Fibroblast of the aortic adventitia (primary cell): ENCODE results near the gene STK38. TPM values are rescaled to one million over a fixed set of nuclear protein-coding genes. Genes with fewer than 3 reads are reported as not detected.

Experiments used
- DNase-seq: peaks from one replicate; pipeline ENCODE4 v3.0.0-alpha.2; 2010; ENCODE audit warnings: low read depth
- H3K4me3 ChIP-seq: 2 replicates; pipeline ENCODE4 v1.5.1; 2011; ENCODE audit warnings: low read depth, mild to moderate bottlenecking, control low read depth, low read length, moderate library complexity
- CTCF ChIP-seq: IDR thresholded peaks from 2 replicates; pipeline ENCODE4 v1.5.1; 2011; ENCODE audit warnings: mild to moderate bottlenecking, low read length, control low read depth, inconsistent platforms; ENCODE audit not compliant: insufficient read depth
- total RNA-seq: library from RNA; depleted of rRNA; stranded (reverse); fragments of >200 nt; gene quantifications from 2 replicates; pipeline ENCODE4 v1.2.3, GENCODE V29; 2012; ENCODE audit warnings: low replicate concordance

Gene STK38
- total RNA-seq, 1 donor = 34.3 TPM

DNA sequence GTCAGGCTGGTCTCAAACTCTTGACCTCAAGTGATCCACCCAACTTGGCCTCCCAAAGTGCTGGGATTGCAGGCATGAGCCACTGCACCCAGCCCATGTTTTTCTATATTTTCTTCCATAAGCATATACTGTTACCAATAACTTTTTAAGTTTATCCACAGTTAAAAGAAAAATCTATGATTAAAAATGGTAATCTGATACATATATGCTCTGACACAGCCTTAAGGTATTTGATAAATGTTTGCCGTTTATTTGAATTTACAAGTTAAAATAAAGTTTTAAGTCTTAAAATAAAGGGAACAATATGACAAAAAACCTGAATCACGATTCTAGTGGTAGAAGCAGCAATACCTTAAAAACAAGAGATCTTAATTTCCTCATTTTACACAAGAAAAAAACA is 5.2 kb downstream of the STK38 start:
- no peak for DNase-seq
- TF ChIP-seq CTCF = no peak

GRCh38 chr6:36539814-36540568 is 7.3 kb downstream of the STK38 start:
- no peak overlapping the region for H3K4me3 ChIP-seq
- peak; percentile 19 for TF ChIP-seq CTCF
- no peak for DNase-seq

More for the DNA sequence above, 5.2 kb downstream of the STK38 start:
- no peak overlapping the region for H3K4me3 ChIP-seq

GRCh38 chr6:36536873-36537547 is 10.3 kb downstream of the STK38 start:
- H3K4me3 ChIP-seq = no peak overlapping the region
- TF ChIP-seq CTCF = no peak
- DNase-seq = no peak

GRCh38 chr6:36533321-36533720 is 14.0 kb downstream of the STK38 start:
- no peak for DNase-seq
- H3K4me3 ChIP-seq = no peak overlapping the region
- TF ChIP-seq CTCF = no peak

GRCh38 chr6:36526066-36526465 is 21.2 kb downstream of the STK38 start:
- no peak for TF ChIP-seq CTCF
- no peak for DNase-seq
- no peak overlapping the region for H3K4me3 ChIP-seq

DNA sequence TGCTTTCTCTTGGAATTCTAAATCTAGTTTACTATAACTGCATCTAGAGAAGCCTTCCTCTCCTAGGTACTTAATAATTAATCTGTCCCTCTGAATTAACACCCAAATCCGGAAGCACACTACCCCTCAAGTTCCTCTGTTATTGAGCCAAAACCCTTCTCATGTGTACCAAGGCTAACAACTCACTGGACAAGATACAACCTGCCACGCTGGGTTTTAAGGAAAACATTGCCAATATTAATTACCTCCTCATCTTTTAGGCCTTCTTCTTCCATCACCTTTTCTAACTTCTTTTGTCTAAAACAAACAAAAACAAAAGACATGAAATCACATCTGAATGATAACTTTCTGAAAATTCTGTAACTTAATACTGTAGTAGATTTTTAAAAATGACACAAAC is 21.9 kb downstream of the STK38 start:
- no peak overlapping the region for H3K4me3 ChIP-seq
- no peak for DNase-seq
- TF ChIP-seq CTCF = no peak
